MCF 10A (cell line): ENCODE measurements around the gene PSMC3IP. TPM values are rescaled to one million over a fixed set of nuclear protein-coding genes. Genes with fewer than 3 reads are reported as not detected.

Experiments used
- BruUV-seq: library from RNA; stranded (reverse); fragments of 400-500 nt; replicated peaks from 2 replicates; lab custom pipeline; 2021; lab: Mats Ljungman, UMichigan
- CTCF ChIA-PET: fragments of 300-600 bp; sonication (Branson Sonifier 250); formaldehyde crosslinking; extraction: SDS; loops from one replicate; lab custom pipeline; 2021; ENCODE audit warnings: antibody characterized with exemption, inconsistent platforms; lab: Yijun Ruan, JAX
- POLR2A ChIA-PET: fragments of 300-600, 350-650 bp; sonication (Branson Sonifier 250); formaldehyde crosslinking; extraction: SDS; loops from one replicate; lab custom pipeline; 2020; ENCODE audit warnings: antibody characterized with exemption, inconsistent platforms; lab: Yijun Ruan, JAX
- DNase-seq: peaks from one replicate; pipeline ENCODE4 v3.0.0-alpha.2; 2018; ENCODE audit not compliant: unreplicated experiment
- H3K27ac Mint-ChIP-seq: one replicate; pipeline ENCODE4 v1.8.0; 2022; ENCODE audit warnings: mild to moderate bottlenecking, low read depth, mixed read lengths; ENCODE audit not compliant: unreplicated experiment
- H3K27me3 Mint-ChIP-seq: one replicate; pipeline ENCODE4 v1.8.0; 2022; ENCODE audit warnings: mixed read lengths; ENCODE audit not compliant: insufficient read depth, unreplicated experiment
- H3K36me3 Mint-ChIP-seq: one replicate; pipeline ENCODE4 v1.8.0; 2022; ENCODE audit warnings: mild to moderate bottlenecking, moderate library complexity, mixed read lengths; ENCODE audit not compliant: insufficient read depth, unreplicated experiment
- H3K4me1 Mint-ChIP-seq: one replicate; pipeline ENCODE4 v1.8.0; 2022; ENCODE audit warnings: mixed read lengths; ENCODE audit not compliant: insufficient read depth, unreplicated experiment
- H3K4me3 Mint-ChIP-seq: one replicate; pipeline ENCODE4 v1.8.0; 2022; ENCODE audit warnings: mild to moderate bottlenecking, moderate library complexity, mixed read lengths; ENCODE audit not compliant: unreplicated experiment
- H3K9me3 Mint-ChIP-seq: one replicate; pipeline ENCODE4 v1.8.0; 2022; ENCODE audit warnings: mixed read lengths; ENCODE audit not compliant: unreplicated experiment
- CTCF ChIP-seq: fragments of 200-600 bp; IDR thresholded peaks from one replicate; pipeline ENCODE4 v1.8.0; 2022; ENCODE audit warnings: antibody characterized with exemption, mild to moderate bottlenecking; ENCODE audit not compliant: unreplicated experiment
- intact Hi-C: fragments of 100-400 bp; cut with micrococcal nuclease; formaldehyde crosslinking; loops from 2 replicates; pipeline ENCODE4 v1.14.1; 2022
- total RNA-seq: library from RNA; stranded (reverse); gene quantifications from 2 replicates; pipeline ENCODE4 v1.2.3, GENCODE V29; 2022

PSMC3IP gene
- total RNA-seq, 1 experiment from 2014 or later = 12.0 TPM

DNA sequence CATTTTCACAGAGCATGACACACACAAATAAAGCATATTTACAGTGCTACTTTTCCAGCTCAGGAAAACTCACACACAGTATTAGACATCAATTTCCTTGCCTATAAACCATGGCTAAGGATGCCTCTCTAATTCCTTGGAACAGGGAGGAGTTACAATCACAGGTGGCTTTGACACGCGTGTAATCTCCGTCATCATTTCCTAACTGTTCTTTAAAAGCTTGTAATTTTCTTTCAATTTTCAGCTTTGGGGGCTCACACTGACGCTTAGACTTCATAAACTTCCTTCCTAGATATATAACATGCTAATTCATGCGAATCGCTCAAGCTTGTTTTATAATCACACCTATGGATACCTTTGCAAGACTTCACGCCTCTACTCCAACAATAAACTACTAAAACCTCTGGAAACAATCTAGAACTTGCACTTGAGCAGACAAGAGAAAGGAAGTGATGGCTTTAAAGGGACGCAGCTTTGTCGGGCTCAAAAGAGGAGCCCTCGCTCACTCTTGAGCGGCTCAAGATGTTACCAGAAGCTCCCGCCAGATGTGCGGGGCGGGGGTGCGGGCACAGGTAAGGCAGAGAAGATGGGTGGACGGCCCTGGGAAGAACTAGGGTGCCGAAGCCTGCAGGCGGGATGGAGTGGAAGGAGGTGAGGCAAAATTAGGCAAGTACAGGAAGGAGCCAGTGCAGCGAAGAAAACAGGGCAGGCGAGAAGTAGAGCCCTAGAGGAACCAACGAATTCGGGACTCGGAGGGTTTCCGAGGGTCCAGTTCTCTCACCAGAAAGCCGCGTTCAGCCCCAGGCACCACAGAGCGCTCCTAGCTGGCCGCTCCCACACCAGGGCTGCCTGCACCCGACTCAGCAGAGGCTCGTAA, 31.0 kb upstream of the PSMC3IP start:
- BruUV-seq = no TSS peak
- peaks cover 15% of the 10 kb centered on the region for H3K4me1 Mint-ChIP-seq
- POLR2A ChIA-PET = interaction anchor here (0.6 to 6.9 kb wide), 37 partner anchors 9 to 642 kb away, joined by 3 to 158 read pairs (median 6); partner anchors contain the start of genes BECN1, CAVIN1, CCR10 and CNTNAP1

DNA sequence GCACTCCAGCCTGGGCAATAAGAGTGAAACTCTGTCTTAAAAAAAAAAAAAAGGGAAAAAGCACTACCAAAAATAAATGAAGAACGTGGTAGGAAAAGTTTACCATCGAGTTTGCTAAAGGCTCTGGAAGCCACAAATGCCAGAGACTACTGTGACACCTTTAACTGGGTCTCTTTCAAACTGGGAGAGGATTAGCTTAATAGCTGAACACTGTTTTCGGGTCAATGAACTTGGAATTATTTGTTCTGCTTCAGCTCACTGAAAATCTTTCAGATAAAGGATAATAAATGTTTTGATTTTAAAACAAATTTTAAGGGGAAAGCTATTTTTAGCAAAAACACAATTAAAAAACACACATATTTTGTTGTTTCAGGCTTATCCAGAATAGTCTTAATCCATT, 30.2 kb upstream of the PSMC3IP start:
- H3K36me3 Mint-ChIP-seq = peaks cover 27% of the 10 kb centered on the region
- no peaks in the 10 kb centered on the region for H3K27me3 Mint-ChIP-seq
- ChIA-PET POLR2A (interaction anchor here (0.6 to 6.9 kb wide), 20 partner anchors 8 to 642 kb away, joined by 3 to 158 read pairs (median 10); partner anchors contain the start of genes CCR10, CNTNAP1, MLX and NAGLU), CTCF (interaction anchor here (0.9 to 2.6 kb wide), 9 partner anchors 8 to 73 kb away, joined by 3 to 18 read pairs (median 4); partner anchors contain the start of gene PSMC3IP)
- H3K27ac Mint-ChIP-seq = no peak overlapping the region
- intact Hi-C loops = loop anchor here (5.0 kb wide), 1 partner anchor 70 kb away; the partner anchor contains the start of gene PLEKHH3
- DNase-seq = no peak
- H3K4me3 Mint-ChIP-seq = peak overlapping the region; percentile 99
- no peak for TF ChIP-seq CTCF
- no peaks in the 10 kb centered on the region for H3K9me3 Mint-ChIP-seq
- no TSS peak for BruUV-seq
- peaks cover 15% of the 10 kb centered on the region for H3K4me1 Mint-ChIP-seq

More for the DNA sequence above, 31.0 kb upstream of the PSMC3IP start:
- no peak for TF ChIP-seq CTCF
- H3K27me3 Mint-ChIP-seq = no peaks in the 10 kb centered on the region
- CTCF ChIA-PET = interaction anchor here (0.5 to 2.6 kb wide), 16 partner anchors 8 to 725 kb away, joined by 3 to 18 read pairs (median 4); partner anchors contain the start of gene PSMC3IP
- H3K9me3 Mint-ChIP-seq = no peaks in the 10 kb centered on the region
- H3K4me3 Mint-ChIP-seq = peak overlapping the region; percentile 99
- peak overlapping the region; percentile 91 for H3K27ac Mint-ChIP-seq
- H3K36me3 Mint-ChIP-seq = peaks cover 34% of the 10 kb centered on the region
- intact Hi-C loops = loop anchor here (5.0 kb wide), 1 partner anchor 69 kb away; the partner anchor contains the start of gene PLEKHH3
- DNase-seq = no peak

DNA sequence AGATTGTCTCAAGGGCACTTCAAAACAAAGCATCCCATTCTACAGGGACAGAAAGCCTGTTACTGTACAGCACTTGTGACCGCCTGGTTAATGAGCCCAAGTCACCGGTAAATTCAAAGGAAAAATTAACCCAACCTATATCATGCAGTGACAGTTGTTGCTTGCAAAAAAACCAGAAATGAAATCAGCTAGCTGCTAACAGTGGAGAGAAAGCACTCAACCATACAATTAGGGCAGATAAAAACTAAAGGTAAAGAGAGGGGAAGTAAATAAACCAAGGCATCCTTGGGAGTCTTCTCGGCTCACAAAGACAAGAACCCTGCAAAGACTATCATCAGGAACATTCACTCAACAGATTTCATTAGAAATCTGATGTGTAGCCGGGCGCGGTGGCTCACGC, 25.8 kb upstream of the PSMC3IP start:
- Mint-ChIP-seq H3K4me3 (no peak overlapping the region), H3K27ac (no peak overlapping the region), H3K9me3 (no peaks in the 10 kb centered on the region), H3K36me3 (peaks cover 32% of the 10 kb centered on the region), H3K4me1 (peaks cover 15% of the 10 kb centered on the region), H3K27me3 (no peaks in the 10 kb centered on the region)
- DNase-seq = no peak
- intact Hi-C loops = no loop called here
- no peak for TF ChIP-seq CTCF
- BruUV-seq = no TSS peak
- ChIA-PET CTCF (interaction anchor here (1.4 kb wide), 1 partner anchor 76 kb away, joined by 5 read pairs; no protein-coding TSS in a partner anchor), POLR2A (no interaction called here)

DNA sequence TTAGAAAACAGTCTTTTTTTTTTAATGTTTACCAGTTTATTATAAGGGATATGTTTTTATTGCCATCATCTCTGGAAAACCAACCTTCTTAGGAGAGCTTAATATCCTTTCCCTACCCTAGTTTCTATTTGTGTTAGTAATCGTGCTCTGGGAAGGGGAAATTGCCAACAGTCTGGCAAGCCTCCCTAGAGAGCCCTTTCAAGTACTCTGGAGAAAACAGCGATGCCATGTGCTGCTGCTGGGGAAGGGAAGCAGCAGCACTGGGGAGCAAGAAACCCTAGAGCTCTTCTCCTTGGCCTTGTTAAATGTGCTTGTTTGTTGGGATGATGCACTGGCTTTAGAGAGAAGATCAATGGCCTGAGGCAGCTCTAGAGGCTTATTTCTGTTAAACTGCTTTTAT, 21.4 kb upstream of the PSMC3IP start:
- H3K36me3 Mint-ChIP-seq = peaks cover 22% of the 10 kb centered on the region
- ChIA-PET POLR2A (interaction anchor here (0.7 to 3.4 kb wide), 5 partner anchors 10 to 73 kb away, joined by 3 to 28 read pairs (median 5); partner anchors contain the start of genes PSMC3IP, RETREG3 and TUBG1), CTCF (interaction anchor here (0.6 to 0.9 kb wide), 2 partner anchors 13 to 20 kb away, joined by 3 read pairs; no protein-coding TSS in a partner anchor)
- H3K27me3 Mint-ChIP-seq = no peaks in the 10 kb centered on the region
- intact Hi-C loops = no loop called here
- DNase-seq = no peak
- no peak for TF ChIP-seq CTCF
- H3K27ac Mint-ChIP-seq = no peak overlapping the region
- H3K4me1 Mint-ChIP-seq = no peaks in the 10 kb centered on the region
- BruUV-seq = no TSS peak
- H3K4me3 Mint-ChIP-seq = no peak overlapping the region
- H3K9me3 Mint-ChIP-seq = no peaks in the 10 kb centered on the region
